OCI-M1 (cell line): ENCODE results near the gene C2orf81.
A peak's percentile ranks its signal among the peaks of the same experiment; 100 is the strongest.
"Not testable (repeated sequence)": the region's sequence is repeated elsewhere in the genome, so short reads cannot be mapped to it uniquely, and the experiment has no call there.

Source experiments
- DNase-seq: peaks from one replicate; lab custom pipeline; 2025; lab: John Stamatoyannopoulos, UW

The C2orf81 gene

GRCh38 chr2:74442483-74443297 lies 21.3 kb upstream of the C2orf81 start:
- DNase-seq = not testable (repeated sequence)

- DNase-seq = no peak
Observed at GRCh38 chr2:74441690-74442482, 20.5 kb upstream of the C2orf81 start, which contains the start of gene RTKN. Gene RTKN (minus strand): TSS chr2:74441937. CDS start chr2:74441816, 121 bp downstream.

GRCh38 chr2:74441170-74441689 lies 19.8 kb upstream of the C2orf81 start:
- no peak for DNase-seq

- DNase-seq = peak; percentile 64
Observed at GRCh38 chr2:74440378-74441169, 19.2 kb upstream of the C2orf81 start.

GRCh38 chr2:74439803-74440377 lies 18.5 kb upstream of the C2orf81 start:
- DNase-seq = no peak

- no peak for DNase-seq
Observed at GRCh38 chr2:74439373-74439772, 18.0 kb upstream of the C2orf81 start.

- DNase-seq = no peak
Observed at GRCh38 chr2:74438248-74438647, 16.8 kb upstream of the C2orf81 start.

GRCh38 chr2:74436848-74437695 lies 15.7 kb upstream of the C2orf81 start:
- no peak for DNase-seq

- no peak for DNase-seq
Observed at GRCh38 chr2:74436111-74436805, 14.8 kb upstream of the C2orf81 start.

GRCh38 chr2:74430502-74430901 lies 9.1 kb upstream of the C2orf81 start:
- DNase-seq = no peak

GRCh38 chr2:74429487-74430451 lies 8.3 kb upstream of the C2orf81 start:
- no peak for DNase-seq

GRCh38 chr2:74428675-74429074 lies 7.3 kb upstream of the C2orf81 start:
- DNase-seq = no peak

GRCh38 chr2:74427551-74427950 lies 6.1 kb upstream of the C2orf81 start:
- no peak for DNase-seq

- no peak for DNase-seq
Observed at GRCh38 chr2:74426181-74426758, 4.9 kb upstream of the C2orf81 start.

- DNase-seq = no peak
Observed at GRCh38 chr2:74425523-74425922, 4.1 kb upstream of the C2orf81 start.

GRCh38 chr2:74424995-74425406 lies 3.6 kb upstream of the C2orf81 start:
- no peak for DNase-seq

- no peak for DNase-seq
Observed at GRCh38 chr2:74424139-74424992, 2.9 kb upstream of the C2orf81 start.
